ENCODE data around the gene MYO3B. TPM values are rescaled to one million over a fixed set of nuclear protein-coding genes. Genes with fewer than 3 reads are reported as not detected.

Gene MYO3B
- total RNA-seq, 1 experiment from 2014 or later, result 0.50 TPM

- DNase-seq (ENCODE audit: low spot score) (no peak), ATAC-seq (no peak)
- POLR2A ChIA-PET, result no interaction called here
- no peak for TF ChIP-seq PRDM15 (CRISPR knock-in tag; IDR thresholded peaks at IDR 0.05)
- TF ChIP-seq ZNF232 (CRISPR knock-in tag; IDR thresholded peaks at IDR 0.05), result no peak
- no peak for TF ChIP-seq ZNF423 (CRISPR knock-in tag; IDR thresholded peaks at IDR 0.05)
- TF ChIP-seq NFE2L1 (CRISPR knock-in tag; IDR thresholded peaks at IDR 0.05), result no peak
- no peak for TF ChIP-seq FOXJ3 (CRISPR knock-in tag; IDR thresholded peaks at IDR 0.05; ENCODE audit: borderline replicate concordance)
- TF ChIP-seq NR1H2 (CRISPR knock-in tag; IDR thresholded peaks at IDR 0.05), result no peak
- Mint-ChIP-seq H3K36me3 (no peaks in the 10 kb centered on the region), H3K27ac (no peak overlapping the region), H3K4me1 (peaks cover 12% of the 10 kb centered on the region), H3K27me3 (ENCODE audit: low read depth) (no peaks in the 10 kb centered on the region), H3K4me3 (no peak overlapping the region), H3K9me3 (no peaks in the 10 kb centered on the region)
- CTCF ChIA-PET, result interaction anchor here (0.9 kb wide), 1 partner anchor 116 kb away, joined by 3 read pairs; no protein-coding TSS in a partner anchor
Observed at GRCh38 chr2:170524828-170525565, 347.1 kb downstream of the MYO3B start.

- Mint-ChIP-seq H3K9me3 (no peaks in the 10 kb centered on the region), H3K27me3 (ENCODE audit: low read depth) (no peaks in the 10 kb centered on the region), H3K36me3 (no peaks in the 10 kb centered on the region), H3K27ac (no peak overlapping the region), H3K4me3 (no peak overlapping the region), H3K4me1 (peaks cover 17% of the 10 kb centered on the region)
- DNase-seq (ENCODE audit: low spot score) (no peak), ATAC-seq (no peak)
- CTCF ChIA-PET, result interaction anchor here (0.9 kb wide), 1 partner anchor 117 kb away, joined by 3 read pairs; no protein-coding TSS in a partner anchor
- POLR2A ChIA-PET, result no interaction called here
- TF ChIP-seq RORB (CRISPR knock-in tag; IDR thresholded peaks at IDR 0.05), result no peak
- no peak for TF ChIP-seq USF1 (CRISPR knock-in tag; IDR thresholded peaks at IDR 0.05)
- no peak for TF ChIP-seq ZBTB43 (CRISPR knock-in tag; IDR thresholded peaks at IDR 0.05)
- no peak for TF ChIP-seq FOXK1 (CRISPR knock-in tag; IDR thresholded peaks at IDR 0.05)
- TF ChIP-seq STAT6 (CRISPR knock-in tag; conservative IDR thresholded peaks at IDR 0.05; ENCODE audit: low read depth), result no peak
- no peak for TF ChIP-seq PREB (CRISPR knock-in tag; IDR thresholded peaks at IDR 0.05; ENCODE audit: borderline replicate concordance)
- TF ChIP-seq ZNF512 (CRISPR knock-in tag; IDR thresholded peaks at IDR 0.05; ENCODE audit: borderline replicate concordance), result no peak
- no peak for TF ChIP-seq FOXP4 (CRISPR knock-in tag; IDR thresholded peaks at IDR 0.05)
- no peak for TF ChIP-seq ZNF263 (CRISPR knock-in tag; IDR thresholded peaks at IDR 0.05; ENCODE audit: low read depth)
- no peak for TF ChIP-seq HMGXB4 (CRISPR knock-in tag; IDR thresholded peaks at IDR 0.05)
- TF ChIP-seq ZNF671 (CRISPR knock-in tag; IDR thresholded peaks at IDR 0.05), result no peak
Observed at GRCh38 chr2:170525566-170525900, 347.6 kb downstream of the MYO3B start.

All from WTC11 (cell line).